GM18520 (cell line): Measurements from ENCODE around the gene RPRD2.
A peak's percentile ranks its signal among the peaks of the same experiment; 100 is the strongest.

Experiments
- ATAC-seq: cut with Tn5 transposase; IDR thresholded peaks from one replicate; pipeline ENCODE4 v1.9.1; 2021; ENCODE audit not compliant: unreplicated experiment

Gene RPRD2

DNA sequence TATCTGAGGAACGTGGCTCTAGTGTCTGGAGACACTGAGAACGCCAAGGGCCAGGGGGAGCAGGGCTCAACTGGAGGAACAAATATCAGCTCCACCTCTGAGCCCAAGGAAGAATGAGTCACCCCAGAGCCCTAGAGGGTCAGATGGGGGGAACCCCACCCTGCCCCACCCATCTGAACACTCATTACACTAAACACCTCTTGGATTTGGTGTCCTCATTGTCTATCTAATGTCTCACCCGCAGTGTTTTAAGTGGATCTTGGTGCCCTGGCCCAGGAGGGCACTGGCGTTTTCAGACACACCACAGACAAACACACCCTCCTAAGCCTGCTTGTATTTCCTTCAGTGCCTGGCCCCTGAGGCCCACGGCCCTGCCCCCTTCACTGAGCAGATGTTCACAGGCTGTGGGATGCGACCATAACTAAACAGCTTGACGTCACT lies 149.4 kb downstream of the RPRD2 start:
- ATAC-seq, result no peak

DNA sequence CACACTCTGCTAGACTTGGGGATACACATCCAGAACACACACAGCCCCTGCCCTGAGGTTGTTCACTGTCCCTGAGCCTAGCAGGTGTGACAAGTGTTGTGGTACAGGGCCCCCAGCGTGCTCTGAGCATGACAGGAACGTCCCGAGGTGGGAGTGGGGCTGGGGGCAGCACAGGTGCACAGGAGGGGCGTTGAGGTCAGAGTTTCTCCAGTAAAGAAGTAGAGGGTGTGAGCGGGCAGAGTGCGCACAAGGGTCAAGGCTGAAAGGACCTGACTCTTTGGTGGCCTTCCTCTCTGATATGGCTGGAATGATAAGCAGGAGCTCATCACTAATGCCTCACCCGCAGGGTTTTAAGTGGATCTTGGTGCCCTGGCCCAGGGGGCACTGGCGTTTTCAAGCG lies 150.3 kb downstream of the RPRD2 start:
- no peak for ATAC-seq

DNA sequence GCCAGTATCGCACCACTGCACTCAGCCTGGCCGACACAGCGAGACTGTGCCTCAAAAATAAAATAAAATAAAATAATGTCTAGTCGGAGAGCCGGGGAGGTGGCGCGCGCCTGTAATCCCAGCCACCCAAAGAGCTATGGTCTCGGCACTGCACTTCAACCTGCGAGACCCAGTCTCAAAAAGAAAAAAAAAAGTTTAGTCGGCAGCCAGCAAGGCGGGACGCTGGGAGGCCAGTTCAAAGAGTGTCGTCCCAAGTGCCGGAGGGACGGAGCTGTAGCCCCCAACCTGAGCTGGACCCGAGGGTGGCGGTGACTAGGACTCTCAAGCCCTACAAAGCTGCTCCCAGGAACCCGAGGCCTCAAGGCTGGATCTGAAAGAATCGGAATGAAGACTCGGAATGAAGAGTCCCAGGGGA lies 151.0 kb downstream of the RPRD2 start:
- ATAC-seq, result no peak

DNA sequence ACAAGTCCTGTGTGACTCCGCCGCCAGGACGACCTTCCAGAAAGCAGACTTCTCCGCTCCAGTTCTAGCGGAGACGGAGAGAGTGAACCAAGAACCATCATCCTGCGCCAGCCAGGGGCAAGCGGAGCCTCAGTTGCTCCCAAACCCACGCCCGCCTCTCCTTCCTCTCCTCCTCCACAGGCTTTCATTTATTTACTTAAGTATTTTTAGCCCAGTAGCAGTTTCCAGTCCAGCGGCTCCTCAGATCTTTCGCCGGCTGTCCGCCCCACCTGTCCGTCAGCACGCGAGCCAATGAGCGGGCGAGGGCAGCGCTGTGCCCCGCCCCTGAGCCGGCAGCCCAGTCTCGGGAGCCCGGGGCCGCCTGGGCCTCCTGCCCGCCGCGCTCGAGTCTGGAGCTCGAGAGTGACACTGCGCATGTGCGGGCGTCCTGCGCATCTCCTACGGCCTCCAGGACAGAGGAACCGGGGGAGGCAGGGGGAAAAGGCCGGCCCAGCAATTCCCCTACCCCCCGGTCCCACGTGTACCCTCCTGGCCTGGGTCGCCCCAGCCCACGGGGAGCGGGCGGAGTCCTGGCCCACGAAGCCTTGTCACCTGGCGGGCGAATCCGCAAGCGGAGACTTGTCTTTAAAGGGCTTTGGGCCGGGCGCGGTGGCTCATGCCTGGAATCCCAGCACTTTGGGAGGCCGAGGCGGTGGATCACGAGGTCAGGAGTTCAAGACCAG lies 151.5 kb downstream of the RPRD2 start, which contains the start of gene FALEC:
Gene FALEC (plus strand): TSS at position 425 of the 722 bp plus-strand sequence.
- ATAC-seq, result peak; percentile 90

DNA sequence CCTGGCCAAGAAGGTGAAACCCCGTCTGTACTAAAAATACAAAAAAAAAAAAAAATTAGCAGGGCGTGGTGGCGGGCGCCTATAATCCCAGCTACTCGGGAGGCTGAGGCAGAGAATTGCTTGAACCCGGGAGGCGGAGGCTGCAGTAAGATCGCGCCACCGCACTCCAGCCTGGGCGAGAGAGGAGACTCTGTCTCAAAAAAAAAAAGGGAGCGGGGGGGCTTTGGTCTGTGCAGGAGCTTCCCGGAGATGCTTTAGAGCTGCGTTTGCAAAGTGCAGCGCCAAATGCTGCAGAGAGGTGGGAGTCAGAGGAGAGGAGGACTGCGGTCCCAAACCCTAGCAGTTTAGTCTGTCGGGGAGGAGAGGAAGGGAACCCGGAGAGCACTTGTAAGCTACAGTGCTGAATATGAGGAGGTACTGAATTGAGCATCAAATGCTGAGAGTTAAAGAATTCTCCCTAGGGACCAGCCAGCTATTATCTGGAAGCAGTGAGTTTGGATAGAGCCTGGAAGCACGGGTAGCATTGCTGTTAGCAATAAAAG lies 152.2 kb downstream of the RPRD2 start:
- ATAC-seq, result no peak

GRCh38 chr1:150516616-150517015 lies 152.7 kb downstream of the RPRD2 start:
- no peak for ATAC-seq

GRCh38 chr1:150521196-150521968 lies 157.4 kb downstream of the RPRD2 start:
- no peak for ATAC-seq

GRCh38 chr1:150525348-150525747 lies 161.4 kb downstream of the RPRD2 start:
- no peak for ATAC-seq
